ENCODE results near the gene RBMX2.
A peak's percentile ranks its signal among the peaks of the same experiment; 100 is the strongest.

The RBMX2 gene

GRCh38 chrX:130444641-130445336 lies 43.0 kb downstream of the RBMX2 start:
- DNase-seq (ENCODE audit: insufficient read length, low spot score) (no peak), FAIRE-seq (peak; percentile 64)

- DNase-seq (ENCODE audit: insufficient read length, low spot score): no peak
- FAIRE-seq: no peak
Measured at GRCh38 chrX:130446974-130447373, 45.2 kb downstream of the RBMX2 start.
